SIG-M5 (cell line): Measurements from ENCODE around the gene CLEC6A.
"Not testable (repeated sequence)": the region's sequence is repeated elsewhere in the genome, so short reads cannot be mapped to it uniquely, and the experiment has no call there.

Experiments
- DNase-seq: peaks from one replicate; lab custom pipeline; 2025; lab: John Stamatoyannopoulos, UW

CLEC6A gene

DNA sequence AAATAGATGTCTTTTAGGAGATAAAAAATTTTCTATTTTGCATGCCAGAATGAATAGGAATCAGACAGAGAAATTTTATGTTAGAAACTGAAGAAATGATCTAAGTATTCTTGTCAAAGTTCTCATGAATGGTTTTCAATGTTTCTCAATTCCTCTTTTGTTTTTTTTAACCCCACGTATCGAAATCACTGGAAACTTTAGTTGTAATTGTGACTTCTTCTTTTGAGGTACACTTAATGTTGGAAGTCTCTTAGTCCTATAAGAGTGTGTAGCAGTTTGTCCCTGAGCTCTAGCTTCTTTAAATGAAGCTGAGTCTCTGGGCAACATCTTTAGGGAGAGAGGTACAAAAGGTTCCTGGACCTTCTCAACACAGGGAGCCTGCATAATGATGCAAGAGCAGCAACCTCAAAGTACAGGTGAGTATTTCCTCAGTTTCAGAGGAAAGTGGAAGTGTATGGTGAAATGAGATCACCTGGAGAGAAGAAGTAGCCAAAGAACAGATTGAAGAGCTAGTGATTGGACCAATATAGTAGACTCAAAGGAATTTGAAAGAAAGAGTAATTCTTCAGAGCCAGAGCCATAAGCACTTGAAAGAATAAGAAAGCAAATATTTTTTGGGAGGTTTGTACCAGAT lies at the start of gene CLEC6A:
Gene CLEC6A (plus strand): TSS at position 236 of the 634 bp plus-strand sequence. CDS start 150 bp downstream, at position 386.
- DNase-seq: peak; percentile 39

DNA sequence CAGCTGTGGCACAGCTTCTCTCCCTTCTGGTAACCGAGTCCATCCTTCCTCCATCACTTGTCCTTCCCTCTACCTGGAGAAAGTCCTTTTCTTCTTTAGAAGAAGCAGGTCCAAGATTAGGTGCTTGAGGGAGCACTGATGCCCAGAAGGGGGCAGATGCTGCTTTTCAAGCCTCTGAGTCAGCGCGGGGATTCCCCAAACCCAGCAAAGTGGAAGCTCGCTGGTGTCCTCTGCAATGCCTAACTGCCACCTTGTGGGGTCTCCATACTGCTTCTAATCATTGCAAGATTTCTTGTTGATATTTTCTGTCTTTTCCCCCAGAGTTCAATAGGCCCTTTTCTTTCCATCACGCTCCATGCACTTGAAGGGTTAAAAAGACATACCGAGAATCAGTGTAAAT lies 36.2 kb upstream of the CLEC6A start:
- not testable (repeated sequence) for DNase-seq

DNA sequence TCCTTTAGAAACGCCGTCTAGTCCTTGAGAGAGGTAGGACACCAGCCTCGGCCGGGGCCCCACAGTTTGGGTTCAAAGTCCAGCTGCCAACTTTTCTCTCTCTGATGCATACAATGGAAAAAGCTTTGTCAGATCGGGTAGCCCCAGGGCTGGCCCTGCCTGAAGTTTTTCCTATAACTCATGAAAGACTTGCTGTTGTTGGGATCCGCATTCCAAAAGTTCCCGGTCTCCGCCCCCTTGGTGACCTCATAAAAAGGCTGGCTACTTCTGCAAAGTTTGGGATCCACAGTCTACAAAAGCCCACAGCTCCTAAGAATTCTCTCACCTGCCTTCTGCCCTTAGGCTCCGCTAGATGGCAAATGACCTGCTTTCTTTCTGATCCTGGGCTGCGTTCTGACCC lies 35.3 kb upstream of the CLEC6A start:
- no peak for DNase-seq

DNA sequence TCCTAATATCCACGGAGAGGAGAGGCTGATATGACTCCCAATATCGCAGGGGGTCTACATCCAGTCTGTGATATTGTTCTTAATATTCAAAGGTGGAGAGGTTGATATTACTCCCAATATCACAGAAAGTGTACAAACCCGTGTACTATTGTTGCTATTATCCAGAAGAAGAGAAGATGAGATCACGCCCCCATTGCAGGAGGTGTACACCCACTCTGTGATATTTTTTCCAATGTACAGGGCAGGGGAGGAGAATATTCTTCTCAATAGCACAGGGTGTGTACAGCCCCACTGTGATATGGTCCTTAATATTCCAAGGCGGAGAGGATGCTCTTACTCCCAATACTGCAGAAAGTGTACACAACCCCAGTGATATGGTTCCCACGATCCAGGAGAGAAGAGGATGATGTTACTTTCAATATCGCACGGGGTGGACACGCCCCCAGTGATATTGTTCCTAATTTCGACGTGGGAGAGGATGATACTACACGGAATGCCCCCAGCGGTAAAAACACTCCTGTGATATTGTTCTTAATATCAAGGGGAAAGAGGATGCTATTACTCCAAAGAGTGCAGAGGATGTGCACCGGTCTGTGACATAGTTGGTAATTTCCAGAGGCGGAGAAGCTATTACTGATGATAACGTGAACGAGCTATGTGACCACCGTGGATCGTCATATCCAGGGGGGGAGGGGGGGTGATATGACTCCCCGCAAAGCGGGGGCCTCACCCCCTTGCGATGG lies 11.1 kb upstream of the CLEC6A start:
- DNase-seq: not testable (repeated sequence)

- no peak for DNase-seq
Observed at GRCh38 chr12:8445731-8446130, 10.0 kb upstream of the CLEC6A start.

GRCh38 chr12:8446642-8447547 lies 8.9 kb upstream of the CLEC6A start:
- no peak for DNase-seq

DNA sequence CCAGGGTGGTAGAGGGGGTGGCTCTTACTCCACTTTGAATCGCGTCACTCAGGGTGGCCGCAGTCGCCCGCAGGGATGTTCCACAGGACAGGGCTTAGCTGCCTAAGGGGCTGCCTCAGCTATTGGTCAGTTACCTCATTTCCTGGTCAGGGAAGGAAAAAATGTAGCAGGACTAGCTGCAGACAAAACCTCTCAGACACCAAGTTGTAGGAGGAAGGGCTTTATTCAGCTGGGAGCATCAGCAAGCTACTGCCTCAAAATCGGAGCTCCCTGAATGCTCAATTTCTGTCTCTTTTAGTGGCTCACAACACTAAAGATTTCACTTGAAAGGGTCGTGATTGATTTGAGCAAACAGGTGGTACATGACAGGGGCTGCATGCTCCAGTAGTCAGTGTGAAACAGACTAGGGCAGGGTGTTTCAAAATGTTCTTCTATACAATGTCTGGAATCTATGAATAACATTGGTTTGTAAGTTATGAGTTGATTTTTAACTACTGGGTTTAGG lies 6.4 kb upstream of the CLEC6A start:
- DNase-seq: no peak

GRCh38 chr12:8452036-8452435 lies 3.7 kb upstream of the CLEC6A start:
- DNase-seq: no peak

GRCh38 chr12:8453021-8453513 lies 2.7 kb upstream of the CLEC6A start:
- DNase-seq: peak; percentile 75

DNA sequence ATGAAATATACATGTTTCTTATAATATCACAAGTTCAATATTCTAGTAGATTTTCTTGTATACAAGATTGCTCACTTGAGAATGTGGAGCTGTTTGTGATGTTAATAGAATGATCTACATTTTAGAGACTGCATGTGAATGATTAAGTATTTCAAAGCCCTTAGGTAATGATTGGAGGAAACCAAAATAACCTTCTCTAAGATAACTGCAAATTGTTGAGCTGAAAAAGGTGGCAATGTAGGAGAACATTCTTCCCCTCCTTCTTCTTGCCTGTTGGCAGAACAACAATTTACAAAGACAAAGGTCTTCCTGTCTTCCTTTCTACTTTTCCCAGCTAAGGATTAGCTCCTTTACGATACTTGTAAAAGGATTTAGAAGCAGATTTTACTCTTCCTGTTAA lies 2.0 kb upstream of the CLEC6A start:
- DNase-seq: no peak

DNA sequence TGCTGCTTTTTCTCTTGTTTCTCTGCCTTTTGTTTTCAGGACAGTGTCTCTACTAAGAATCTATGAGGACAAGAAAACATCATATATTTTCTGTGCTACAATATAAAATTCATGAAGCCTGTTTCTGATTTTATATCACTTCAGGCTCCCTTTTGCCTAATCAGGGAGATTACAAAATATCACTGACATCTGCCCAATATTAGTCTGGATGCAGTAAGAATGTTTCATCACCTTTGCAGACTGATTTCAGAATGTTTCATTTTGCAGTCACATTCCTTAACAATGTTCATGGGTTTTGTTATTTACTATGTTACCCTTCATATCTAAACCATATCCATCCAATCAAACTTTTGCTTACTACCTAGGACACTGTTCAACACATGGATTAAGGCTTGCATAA lies 491 bp upstream of the CLEC6A start:
- no peak for DNase-seq

GRCh38 chr12:8461426-8461825 lies 5.7 kb downstream of the CLEC6A start:
- no peak for DNase-seq

GRCh38 chr12:8465301-8465996 lies 9.7 kb downstream of the CLEC6A start:
- DNase-seq: no peak

GRCh38 chr12:8466241-8466640 lies 10.5 kb downstream of the CLEC6A start:
- no peak for DNase-seq

GRCh38 chr12:8471090-8471489 lies 15.3 kb downstream of the CLEC6A start:
- DNase-seq: no peak

- DNase-seq: no peak
Observed at GRCh38 chr12:8475508-8476203, 19.9 kb downstream of the CLEC6A start.

DNA sequence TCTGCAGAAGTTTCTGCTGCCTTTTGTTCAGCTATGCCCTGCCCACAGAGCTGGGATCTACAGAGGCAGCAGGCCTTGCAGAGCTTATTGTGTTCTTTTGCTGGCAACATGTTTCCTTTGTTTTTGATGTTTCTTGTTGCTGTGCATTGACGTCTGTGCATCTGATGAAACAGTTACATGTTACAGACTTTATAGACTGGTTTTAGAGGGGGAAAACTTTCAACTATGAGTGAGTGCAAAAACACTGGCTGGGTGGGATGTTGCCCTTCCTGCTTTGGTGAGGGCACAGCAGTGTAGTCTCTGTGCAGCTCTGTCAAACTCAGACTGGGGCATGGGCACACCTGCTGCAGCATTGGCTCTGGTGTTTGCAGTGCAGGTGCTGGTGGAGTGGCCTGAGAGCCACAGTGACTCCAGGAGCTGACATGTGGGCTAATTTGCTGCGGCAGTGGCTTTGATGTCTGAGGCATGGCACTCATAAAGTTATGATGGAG lies 26.9 kb downstream of the CLEC6A start:
- DNase-seq: no peak

- DNase-seq: no peak
Observed at GRCh38 chr12:8483079-8483478, 27.3 kb downstream of the CLEC6A start.

DNA sequence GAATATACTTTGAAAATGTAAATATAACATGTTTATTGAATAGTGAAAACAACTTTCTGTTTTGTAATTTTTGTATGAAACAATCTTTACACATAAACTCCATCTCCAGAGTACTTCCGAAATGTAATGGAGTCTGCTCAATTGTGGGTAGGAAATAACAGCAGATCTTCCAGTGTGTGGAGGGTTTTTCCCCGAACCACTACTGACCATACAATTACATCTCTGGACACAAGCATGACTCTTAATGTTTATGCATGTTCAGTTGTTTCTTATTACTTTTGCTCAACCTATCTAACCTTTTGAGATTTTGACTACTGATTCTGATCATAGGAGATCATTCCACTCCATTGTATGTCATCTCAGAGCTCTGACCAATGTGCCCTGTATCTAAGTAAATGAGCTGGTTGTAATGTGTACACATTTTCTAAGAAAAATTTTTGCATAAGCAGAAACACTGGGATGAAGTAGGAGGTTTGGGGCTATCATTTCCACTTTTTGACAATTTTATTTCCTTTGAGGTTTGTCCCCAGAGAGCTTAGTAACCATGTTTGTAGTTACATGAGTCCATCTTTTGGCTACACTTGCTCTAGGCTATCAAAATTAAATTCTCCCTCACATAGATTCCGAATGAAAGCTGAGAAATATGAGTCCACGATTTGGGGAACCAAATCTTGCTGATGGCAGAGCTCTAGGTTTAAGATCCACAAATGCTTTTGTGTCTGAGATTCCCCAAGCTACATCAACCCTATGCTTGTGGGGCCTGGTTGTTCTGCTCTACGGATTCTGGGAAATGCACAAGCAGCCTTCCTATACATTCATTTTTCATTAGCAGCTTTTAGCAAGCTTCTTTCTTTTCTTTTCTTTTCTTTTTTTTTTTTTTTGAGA lies 36.1 kb downstream of the CLEC6A start:
- no peak for DNase-seq

DNA sequence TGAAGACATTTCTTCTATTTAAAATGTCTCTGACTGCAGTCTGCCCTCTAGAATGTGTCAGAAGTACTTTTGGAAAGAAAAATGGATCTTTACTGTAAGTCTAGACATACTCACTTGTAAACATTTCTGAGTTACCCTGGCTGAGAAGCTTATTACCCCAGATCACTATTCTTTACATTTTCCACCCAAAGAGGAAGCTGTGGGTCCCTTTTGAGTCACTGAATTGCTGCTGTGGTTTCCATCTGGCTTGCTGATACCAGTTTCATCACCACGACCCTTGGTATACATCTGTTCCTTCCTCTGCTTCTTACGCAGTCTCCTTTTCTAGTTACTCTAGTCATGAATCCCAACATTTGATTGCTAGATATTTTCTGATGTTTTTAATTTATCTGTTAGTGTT lies 37.3 kb downstream of the CLEC6A start:
- peak; percentile 97 for DNase-seq
